NCI-H345 (cell line): ENCODE results near the gene MGLL.
A peak's percentile ranks its signal among the peaks of the same experiment; 100 is the strongest.
"Not testable (repeated sequence)": the region's sequence is repeated elsewhere in the genome, so short reads cannot be mapped to it uniquely, and the experiment has no call there.

Experiments
- DNase-seq: peaks from one replicate; lab custom pipeline; 2025; lab: John Stamatoyannopoulos, UW

The MGLL gene

DNA sequence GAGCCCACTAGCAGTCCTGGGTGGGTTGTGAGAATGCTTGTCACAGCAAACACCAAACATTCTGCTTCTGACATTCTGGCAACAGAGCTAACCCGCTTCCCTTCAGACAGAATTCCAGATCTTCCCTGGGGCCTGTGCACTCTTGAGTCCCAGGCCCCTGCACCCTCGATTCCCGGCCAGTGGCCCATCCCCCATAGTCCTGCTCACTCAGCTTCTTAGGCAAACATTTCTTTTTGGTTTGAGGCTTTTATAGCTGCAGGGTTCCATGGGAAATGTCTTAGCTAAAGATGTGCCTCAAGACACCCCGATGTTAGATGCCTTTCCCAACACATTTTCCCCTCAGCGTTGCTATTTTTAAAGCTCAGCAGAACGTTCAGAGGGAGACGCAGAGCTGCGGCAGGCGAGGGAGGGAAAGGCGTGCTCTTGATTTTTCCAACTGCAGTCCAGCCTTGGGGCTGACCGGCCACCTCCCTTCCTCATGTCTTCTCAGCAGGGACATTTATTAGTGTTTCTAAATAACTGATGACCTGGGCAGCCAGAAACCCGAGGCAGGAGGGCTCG is 114.4 kb downstream of the MGLL start:
- no peak for DNase-seq

DNA sequence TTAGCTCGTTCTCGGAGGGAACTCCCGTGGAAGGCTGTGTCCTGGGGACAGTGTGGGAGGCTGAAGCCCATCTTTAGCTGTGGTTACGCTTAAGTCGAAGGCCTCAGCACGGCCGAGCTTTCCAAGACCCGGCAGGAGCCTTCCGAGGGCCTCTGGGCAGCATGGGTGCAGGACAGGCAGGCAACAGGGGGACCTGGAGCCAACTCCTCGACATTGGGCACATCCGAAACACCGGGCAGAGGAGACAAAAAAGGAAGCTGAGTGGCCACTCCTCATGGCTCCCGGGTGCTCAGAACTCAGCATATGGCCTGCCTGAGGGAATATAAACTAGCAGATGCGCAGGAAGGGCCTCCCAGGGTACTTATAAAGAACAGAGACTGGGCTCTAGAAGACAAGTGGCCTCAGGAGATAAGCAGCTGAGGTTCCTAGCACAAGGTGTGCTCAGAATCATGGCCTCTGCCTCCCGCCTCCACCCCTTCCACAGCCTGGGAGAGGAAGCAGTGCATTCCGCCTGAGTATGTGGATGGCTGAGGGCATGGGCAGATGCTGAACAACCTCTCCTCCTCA is 115.4 kb downstream of the MGLL start:
- no peak for DNase-seq

DNA sequence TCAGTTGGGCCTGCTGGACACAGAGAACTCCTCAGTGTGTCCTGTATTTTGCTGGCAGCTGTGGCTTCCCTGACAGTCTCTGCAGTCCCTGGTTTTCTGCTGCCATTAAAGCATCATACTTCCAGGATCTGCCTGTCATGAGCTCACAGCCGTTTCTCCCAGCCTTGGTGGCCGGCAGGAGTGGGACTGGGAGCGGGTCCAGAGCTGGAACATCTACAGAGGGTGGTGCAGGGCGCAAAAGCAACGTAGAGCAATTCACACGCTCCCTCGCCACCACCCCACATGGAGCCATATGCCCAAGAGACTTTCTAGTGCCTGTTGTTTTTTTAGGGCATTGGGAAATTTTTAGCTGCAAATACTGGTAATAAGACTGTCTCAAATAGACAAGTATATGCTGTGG is 116.0 kb downstream of the MGLL start:
- no peak for DNase-seq

DNA sequence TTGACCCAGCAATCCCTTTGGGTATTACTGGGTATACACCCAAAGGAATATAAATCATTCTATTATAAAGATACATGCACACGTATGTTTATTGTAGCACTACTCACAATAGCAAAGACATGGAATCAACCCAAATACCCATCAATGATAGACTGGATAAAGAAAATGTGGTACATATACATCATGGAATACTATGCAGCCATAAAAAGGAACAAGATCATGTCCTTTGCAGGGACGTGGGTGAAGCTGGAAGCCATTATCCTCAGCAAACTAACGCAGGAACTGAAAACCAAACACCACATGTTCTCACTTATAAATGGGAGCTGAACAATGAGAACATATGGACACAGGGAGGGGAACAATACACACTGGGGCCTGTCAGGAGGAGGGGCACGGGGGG is 117.5 kb downstream of the MGLL start:
- not testable (repeated sequence) for DNase-seq

DNA sequence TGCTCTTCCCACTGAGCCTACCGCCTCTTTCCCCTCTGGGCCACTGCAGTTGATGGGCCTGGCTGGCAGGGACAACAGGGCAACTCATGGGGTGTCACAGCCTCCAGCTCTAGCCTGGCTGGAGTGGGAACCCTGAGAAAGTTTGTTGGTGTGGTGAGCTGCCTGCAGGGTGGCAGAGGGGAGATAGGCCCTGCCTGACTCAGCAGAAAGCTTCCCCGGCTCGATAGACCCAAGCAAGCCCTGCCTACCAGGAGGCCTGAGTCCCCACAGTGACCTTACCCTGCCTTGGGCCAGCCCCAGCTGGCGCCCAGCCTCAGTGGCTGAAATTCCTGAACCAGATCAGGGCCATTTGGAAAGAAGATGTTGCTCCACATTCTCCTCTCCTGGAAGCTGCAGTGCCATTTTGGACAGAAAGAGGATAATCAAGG is 120.2 kb downstream of the MGLL start:
- DNase-seq = no peak

DNA sequence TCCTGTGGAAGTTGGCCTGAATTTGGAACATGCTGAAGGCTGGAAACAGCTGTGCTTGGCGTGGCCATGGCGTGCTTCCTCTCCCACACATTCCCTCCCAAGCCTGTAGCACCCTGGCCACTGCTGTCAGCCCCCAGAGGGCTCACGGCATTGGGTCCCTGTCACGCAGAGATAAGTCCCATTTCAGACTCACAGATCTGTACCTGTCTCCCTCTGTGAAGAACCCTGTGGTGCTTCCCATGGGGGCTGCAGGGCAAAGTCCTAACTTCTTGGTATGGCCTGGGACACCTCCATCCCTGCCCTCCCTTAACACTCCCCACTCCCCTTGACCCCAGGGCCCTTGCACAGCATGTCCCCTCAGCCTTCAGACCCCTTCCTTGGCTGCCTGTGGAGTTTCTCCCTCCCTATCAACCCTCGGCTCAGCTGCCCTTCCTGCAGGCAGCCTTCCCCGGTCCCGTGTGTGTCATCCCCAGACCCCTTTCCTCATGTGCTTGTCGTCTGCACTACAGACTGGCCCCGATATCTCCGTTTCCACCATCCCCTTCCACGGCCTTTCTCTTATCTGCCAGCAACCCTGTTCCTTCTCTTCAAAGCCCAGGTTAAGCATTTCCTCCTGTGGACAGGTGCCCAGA is 120.9 kb downstream of the MGLL start:
- no peak for DNase-seq

DNA sequence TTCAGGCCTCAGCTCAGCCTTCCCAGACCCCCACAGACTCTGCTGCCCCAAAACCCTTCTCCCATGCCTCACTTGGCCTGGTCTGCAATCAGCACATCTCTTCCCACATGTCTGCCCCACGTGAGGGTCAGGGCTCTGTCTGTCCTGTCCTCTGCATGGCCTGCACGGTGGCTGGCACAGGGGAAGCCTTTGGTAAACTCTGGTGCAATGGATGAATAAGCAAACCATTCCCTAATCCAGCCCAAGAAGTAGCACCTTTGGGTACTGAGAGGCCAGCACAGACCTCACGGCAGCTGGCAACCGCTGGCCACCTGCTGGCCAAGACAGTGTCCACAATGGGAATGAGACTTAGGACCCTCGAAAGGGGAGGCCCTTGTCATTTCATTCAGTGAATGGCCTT is 121.9 kb downstream of the MGLL start:
- DNase-seq = no peak

DNA sequence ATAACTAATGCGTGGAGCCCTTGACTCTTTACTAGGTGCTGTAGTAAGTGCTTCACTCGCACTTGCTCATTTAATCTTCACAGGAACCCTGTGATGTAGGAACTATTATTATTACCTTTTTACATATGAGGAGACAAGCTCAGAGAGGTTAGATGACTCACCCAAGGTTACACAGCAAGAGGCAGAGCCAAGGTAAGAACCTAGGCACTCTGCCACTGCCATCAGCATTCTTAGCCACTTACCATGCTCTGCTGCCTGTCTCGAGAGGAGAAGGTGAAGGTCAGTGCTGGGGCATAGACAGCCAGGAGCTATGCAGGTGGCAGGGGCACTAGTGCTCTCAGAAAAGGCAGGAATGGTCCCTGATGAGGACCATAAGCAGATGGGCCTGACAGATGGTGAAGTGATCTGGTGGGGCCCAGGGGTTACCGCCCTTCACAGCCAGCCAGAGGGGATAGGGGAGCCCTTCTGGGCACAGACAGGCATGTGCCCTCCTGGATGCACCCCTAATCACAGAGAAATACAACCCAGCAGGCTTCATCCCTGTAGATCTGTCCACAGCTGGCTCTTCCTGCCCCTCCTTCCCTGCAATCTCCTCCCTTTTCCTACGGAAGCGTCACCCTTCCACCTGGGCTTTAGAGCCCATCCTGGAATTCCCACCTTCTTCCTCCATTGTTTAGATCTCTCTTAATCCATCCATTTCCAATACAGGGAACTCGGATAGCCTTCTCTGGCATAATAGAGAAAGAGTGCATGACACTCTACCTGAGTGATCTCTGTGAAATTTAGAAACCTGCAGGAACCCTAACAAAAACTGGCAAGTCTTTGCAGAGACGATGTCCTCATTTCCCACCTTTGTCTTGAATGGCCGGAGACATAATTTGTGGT is 122.7 kb downstream of the MGLL start:
- DNase-seq = no peak

DNA sequence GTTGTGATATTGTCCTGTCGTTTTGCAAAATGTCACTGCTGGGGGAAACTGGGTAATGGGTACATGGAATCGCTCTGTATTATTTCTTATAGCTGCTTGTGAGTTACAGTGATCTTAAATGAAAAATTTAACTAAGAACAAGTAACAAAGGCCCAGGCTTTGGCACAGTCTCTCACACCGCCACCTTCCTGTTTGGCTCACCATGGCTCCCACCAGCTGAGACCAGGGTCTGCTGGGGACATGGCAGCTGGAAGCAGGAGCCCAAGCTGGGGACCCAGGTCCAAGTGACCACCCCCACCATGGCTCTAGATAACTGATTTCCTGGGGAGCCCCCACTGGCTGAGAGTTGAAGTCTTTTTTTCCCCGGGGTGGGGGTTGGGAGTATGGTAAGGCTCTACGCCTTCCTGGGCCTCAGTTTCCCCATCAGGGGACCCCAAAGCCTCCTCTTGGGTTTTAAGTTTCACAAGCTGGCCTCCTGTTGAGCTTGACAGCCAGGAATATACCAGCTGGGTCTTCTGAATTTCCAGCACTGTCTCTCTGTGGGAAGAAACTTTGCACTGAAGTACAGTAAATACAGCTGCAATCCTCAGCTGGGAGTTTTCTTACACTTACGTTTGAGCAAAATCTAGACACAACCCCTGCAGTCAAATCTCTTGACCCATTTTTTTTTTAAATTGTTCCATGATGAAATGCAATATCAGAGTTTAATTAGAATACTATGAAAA is 123.5 kb downstream of the MGLL start:
- DNase-seq = no peak

DNA sequence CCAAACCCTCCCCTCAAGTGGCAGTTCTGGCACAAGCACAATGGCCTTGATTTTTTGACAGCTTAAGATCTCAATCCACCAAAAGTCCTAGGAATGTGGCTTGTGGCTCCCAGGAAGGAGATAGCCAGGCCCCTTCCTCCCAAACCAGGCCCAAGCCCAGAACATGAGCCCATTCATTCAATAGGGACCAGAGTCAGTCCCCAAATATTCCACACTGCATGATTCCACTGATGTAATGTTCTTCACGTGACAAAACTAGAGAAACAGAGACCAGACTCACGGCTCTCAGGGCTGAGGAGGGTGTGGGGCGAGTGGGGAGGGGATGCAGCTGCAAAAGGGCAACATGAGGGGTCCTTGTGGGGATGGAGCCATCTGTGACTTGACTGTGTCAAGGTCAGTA is 124.0 kb downstream of the MGLL start:
- DNase-seq = no peak

DNA sequence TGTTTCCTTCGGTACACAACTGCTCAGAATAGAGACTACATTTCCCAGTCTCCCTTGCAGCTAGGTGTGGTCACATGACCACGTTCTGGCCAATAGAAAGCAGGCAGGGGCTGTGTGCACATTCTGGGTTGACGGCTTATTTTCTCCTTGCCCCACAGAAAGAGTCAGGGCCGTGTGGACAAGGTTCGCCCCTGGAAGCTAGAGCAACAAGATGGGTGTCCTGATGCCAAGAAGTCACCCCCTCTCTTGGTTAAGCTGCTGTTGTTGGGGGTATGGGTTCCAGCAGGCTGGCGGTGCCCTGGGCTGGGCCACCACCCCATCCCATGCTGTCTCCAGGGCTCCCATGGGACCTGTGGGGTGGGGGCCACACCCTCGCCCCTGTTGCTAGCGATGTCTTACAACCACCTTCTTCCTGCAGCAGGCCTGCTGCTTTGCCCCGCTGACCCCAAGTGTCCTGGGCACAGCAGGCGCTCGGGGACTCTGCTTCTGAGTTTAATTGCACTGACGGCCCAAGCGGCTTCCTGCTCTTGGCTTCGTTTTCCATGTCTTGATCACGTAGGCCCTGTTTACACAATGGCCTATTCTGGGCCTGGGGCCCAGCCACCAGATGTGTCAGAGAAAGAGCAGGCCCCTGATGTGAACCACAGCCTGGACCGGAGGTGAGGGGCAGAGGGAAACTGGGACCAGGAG is 124.6 kb downstream of the MGLL start:
- DNase-seq = peak; percentile 40

DNA sequence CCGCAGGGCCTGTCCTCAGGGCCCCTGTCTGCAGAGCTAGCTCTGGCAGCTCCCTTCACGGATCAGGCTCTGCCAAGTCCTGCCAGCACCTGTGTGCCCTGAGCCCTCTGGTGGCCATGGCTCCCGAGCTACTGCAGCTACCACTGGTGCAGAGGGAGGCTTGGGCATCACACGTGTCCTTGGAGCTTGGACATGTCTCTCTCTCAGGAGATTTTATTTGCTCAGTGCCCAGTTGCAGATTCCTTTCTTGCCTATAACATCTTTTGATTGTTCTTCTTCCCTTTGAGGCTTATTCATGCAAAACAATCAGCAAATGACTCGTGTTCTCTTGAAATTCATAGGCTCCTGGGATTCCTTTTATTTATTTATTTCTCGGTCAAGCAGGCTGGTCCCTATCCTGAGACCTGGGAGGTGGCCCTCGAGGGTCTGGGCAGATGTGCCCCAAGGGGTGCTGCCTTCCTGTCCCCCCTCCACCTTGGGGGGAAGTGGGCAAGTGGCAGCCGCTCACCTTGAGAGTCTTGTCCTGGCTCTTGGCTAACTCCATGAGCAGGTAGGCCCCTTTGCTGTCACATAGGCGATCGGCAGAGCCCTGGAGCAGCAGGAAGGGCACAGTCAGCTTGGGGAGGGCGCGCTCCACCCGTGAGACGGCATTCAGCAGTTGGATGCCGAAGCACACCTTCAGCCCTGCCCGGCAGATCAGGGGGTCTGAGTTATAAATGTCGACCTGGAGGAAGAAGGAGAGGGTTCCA is 127.7 kb downstream of the MGLL start:
- DNase-seq = peak; percentile 46

DNA sequence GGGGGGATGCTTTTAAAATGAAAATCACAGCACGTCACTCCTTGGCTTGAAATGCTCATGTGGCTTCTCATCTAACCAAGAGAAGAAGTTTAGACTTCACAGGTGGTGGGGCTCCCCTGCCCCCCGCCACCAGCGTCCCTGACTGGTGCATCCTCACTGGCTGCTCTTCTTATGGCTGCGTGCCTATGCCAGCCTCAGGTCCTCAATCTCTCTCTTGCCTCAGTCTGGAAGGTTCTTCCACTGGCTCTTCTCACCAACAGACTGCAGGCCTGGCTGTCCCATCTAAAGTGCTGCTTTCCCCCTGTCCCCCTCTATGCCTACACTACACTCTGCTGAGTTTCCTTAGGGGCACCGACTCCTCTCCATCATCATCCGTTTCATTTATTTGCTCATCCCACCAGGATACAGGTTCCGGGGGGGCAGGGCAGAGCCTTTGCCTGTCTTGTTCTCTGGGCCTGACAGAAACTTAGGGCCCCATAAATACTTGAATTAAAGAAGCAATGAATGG is 128.9 kb downstream of the MGLL start:
- no peak for DNase-seq

DNA sequence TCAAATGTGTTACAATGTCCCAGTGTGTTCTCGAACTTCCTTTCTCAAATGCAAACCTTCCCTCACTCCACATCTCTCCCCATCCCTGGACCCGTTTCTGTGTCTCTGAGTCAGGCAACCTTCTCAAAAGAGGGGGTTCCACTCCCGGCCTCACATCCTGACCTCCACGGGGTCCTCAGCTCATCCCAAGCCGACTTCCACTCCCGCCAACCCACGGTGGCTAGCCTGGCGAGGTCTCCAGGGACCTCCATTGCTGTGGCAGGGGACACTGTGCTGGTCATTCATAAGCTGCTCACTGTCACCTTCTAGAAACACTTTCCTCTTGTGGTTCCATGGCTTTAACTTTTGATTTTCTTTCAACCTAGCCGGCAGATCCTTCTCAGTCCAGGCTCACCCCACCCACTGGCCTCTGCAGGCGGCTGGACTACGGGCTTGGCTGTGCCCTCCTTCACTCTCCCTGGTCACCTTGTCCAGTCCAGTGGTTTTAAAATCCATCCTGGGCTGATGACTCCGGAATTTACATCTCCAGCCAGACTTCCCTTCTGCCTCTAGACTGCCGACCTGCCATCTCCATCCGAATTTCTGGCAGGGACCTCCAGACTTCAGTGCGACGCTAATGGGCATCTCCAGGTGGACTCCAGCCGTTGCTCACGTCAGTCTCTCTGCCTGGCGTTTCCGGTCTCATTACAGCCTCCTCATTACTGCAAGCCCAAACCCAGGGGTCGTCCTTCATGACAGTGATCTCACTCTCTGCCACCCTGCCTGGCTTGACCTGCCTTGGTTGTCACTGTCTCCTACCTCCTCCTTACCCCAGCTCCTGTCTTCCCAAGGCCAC is 129.6 kb downstream of the MGLL start:
- DNase-seq = no peak

DNA sequence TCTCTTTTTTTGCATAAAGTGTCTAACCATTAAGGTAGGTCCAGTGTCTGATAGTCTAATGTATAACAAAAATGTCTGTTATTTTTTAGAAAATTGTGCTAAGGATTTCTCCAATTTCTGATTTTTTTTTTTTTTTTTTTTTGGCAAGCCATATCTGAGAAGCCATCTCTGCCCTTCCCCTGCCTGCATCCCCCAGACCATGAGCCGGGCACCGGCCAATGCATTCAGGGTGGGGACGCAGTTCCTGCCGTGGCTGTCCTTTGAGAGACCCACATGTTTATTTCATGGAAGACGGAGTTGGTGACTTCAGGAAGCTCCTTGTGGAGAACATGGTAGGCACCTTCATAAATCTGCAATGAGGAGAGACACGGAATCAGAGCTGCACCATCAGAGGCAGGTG is 130.3 kb downstream of the MGLL start:
- no peak for DNase-seq

DNA sequence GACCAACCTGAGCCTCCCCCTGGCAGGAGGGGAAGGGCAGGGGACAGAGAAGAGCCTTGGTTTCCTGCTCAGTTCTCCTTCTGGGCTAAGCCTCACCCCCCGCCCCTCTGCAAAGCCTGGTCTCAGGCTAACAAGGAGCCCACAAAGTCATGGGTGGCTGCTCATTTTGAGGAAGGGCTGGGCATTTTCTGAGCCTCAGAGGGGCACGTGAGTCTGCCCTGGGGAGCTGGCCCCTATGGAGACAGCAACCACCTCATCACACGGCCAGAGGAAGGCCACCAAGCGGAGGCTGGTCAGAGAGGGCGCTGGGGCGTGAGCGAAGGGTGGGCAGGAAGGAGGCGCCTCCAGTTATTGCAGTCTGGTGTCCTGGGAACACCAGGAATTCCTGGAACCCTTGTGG is 130.8 kb downstream of the MGLL start:
- DNase-seq = no peak

DNA sequence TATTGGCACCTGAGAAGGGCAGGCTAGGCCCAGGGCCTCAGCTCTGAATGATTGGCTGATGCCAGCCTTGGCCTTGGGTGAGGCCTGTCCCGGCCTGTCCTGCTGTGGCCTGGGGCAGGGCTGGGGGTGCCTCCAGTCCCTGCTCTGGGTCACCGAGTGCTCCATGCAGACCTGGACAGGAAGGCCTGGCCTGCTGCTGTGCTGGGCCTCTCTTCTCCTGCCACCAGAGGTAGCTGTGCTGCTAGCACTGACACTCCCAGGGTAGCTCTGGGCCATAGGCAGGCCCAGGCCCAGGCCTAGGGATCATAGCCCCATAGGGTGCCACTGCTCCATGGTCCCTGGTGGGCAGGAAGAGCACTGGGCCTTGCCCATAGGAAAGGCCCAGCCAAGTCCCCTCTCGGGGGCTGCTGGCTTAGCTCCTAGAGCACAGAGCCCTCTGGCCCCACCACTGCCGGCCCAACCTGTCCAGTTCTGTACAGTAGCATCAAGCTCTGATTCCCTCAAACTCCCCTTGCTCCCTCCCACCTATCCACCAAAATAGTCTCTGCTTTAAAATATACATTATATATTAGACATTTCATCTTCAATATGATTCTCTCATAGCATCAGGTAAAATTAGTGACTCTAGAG is 131.4 kb downstream of the MGLL start:
- no peak for DNase-seq

DNA sequence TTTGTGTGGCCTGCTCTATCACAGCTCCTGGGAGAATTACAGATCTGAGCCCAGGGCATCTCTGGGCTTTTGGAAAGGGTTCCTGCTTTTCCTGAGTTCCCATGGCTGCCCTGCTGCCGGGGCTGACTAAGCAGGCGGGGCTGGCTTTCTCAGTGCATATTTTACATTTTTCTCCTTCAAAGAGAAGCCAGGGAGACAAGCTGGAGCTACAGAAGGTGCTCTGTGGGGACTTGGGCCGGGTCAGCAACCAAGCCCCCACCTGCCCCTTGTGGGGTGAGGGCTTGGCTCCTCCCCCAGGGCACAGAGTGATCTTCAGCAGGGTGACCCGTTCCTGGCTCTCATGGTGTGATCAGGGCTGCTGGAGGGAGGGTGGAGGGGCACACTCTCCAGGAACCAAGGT is 132.2 kb downstream of the MGLL start:
- DNase-seq = no peak

DNA sequence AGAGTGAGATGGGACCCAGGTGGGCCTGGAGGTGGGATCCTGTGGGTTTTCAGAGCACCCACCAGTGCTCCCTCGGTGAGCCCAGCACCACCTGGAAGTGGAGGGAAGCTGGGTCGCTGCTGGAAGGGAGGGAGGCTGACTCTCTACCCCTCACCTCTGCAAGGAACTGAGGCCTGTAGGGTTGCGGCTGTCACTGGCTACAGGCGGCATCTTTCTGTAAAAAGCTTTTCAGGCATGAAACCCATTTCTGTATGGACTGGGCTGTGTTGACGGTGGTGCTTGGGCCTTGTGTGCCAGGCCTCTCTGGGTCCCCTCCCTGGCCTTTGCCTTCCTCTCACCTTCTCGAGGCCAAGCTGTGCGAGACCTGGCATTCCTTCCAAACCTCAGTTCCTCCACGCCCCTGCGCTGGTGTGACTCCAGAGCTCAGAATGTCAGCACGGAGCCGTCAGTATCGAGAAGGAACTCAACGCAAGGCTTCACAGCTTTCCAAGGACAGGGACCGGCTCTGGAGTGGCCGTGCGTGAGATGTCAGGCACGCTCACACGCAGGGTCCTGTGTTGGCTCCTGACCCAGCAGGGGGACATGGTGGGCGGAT is 133.0 kb downstream of the MGLL start:
- DNase-seq = no peak
